H1 (cell line): Measurements from ENCODE around the gene ATP11C. TPM values are rescaled to one million over a fixed set of nuclear protein-coding genes. Genes with fewer than 3 reads are reported as not detected.

Source experiments
- CEBPB ChIP-seq: IDR thresholded peaks from 2 replicates; pipeline ENCODE4 v1.6.1; 2012; ENCODE audit warnings: low read depth, low read length
- CTBP2 ChIP-seq: IDR thresholded peaks from 2 replicates; pipeline ENCODE4 v1.7.0; 2011; ENCODE audit warnings: borderline replicate concordance, mild to moderate bottlenecking, moderate library complexity, mixed read lengths, low read length; ENCODE audit not compliant: insufficient read depth, insufficient read length
- HDAC2 ChIP-seq, 2 experiments: fragments of 300-600 bp in 1 of 2; sonication (generic) in 1 of 2; IDR thresholded peaks; 2 replicates each; pipeline ENCODE4 v1.6.1; 2011 to 2012; ENCODE audit warnings: low read depth in 2 of 2, low read length in 2 of 2, mild to moderate bottlenecking in 2 of 2, moderate library complexity in 2 of 2, borderline replicate concordance in 1 of 2, inconsistent platforms in 1 of 2
- polyA plus RNA-seq, 7 experiments: library from polyadenylated mRNA; depleted of rRNA in 3 of 7; stranded (reverse) in 5 of 7; unstranded in 2 of 7; fragments of >200 nt in 5 of 7; fragments of 200-250 nt in 2 of 7; gene quantifications; 1 replicate in 5 of 7; 2 replicates in 1 of 7; 4 replicates in 1 of 7; pipeline versions ENCODE4 v1.2.1 to v1.2.3, GENCODE V29; 2011 to 2013; ENCODE audit warnings: missing spikeins in 2 of 7, mixed read lengths in 2 of 7
- total RNA-seq: library from RNA; stranded (reverse); fragmentation: NEBNext Ultra II Directional; extraction: Animal tissue kit (Norgen Biotek cat#: 25700); gene quantifications from 2 replicates; pipeline ENCODE4 v1.2.1, GENCODE V29; 2021

The ATP11C gene
- total and polyA plus RNA-seq, 2 of the 8 experiments (the other 6 are each of a cell fraction or from before 2014, with no cell fraction given), result 14.7 to 52.1 TPM

GRCh38 chrX:139828033-139828432 lies 104.8 kb downstream of the ATP11C start (continued):
- TF ChIP-seq HDAC2 (IDR thresholded peaks at IDR 0.05; ENCODE audit: borderline replicate concordance in 1 of 2, low read depth in 2 of 2, low read length in 2 of 2), result no peak
- no peak for TF ChIP-seq CEBPB
- no peak for TF ChIP-seq CTBP2
